LNCaP clone FGC (cell line): ENCODE data around the gene KCTD17.

Experiments
- DNase-seq: peaks from one replicate; pipeline ENCODE4 v3.0.0-alpha.2; 2011; ENCODE audit warnings: low read depth
- H3K4me3 ChIP-seq: 2 replicates; pipeline ENCODE4 v1.5.1; 2011; ENCODE audit warnings: mild to moderate bottlenecking, low read depth, low read length, control low read depth
- TF ChIP-seq, protein P1 (sequence below): IDR thresholded peaks from 2 replicates; pipeline ENCODE4 v1.5.1; 2012; ENCODE audit warnings: mild to moderate bottlenecking; ENCODE audit not compliant: control insufficient read depth, insufficient read depth; ENCODE audit errors: extremely low read depth

KCTD17 gene

DNA sequence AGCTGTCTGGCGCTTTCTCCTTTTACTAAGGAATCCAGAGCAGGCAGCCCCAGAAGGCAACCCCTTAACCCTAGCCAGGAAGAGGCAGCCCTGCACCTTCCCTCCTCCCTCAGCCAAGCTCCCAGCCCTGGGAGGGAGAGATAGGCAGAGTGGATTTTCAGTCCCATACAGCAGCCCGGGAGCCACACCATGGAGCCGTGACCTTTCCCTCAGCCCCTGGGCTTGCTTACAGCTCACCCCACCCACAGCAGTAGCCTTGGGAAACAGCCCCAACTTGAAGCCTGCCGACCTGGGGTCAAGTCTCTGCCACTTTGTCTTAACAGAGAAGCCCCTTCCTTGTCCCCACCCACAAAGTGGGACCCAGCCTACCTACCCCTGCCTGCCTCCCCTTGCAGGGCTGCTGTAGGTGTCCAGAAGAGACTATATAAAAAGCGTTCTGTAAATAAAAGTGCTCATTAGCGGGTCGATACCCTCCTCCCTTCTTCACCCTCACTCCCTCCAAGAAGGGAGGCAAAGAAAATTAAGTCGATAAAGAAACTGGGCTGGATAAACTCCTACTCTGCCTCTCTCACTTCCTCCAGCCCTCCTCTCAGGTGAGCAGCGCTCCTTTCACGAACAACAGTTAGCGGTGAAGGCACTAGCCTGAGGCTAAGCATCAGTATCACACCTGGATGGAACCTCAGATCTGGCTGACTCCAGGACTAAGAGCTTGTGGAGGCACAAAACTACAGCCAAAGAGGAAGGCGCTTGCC, 36.5 kb upstream of the KCTD17 start:
- DNase-seq, result no peak
- TF ChIP-seq, protein P1, sequence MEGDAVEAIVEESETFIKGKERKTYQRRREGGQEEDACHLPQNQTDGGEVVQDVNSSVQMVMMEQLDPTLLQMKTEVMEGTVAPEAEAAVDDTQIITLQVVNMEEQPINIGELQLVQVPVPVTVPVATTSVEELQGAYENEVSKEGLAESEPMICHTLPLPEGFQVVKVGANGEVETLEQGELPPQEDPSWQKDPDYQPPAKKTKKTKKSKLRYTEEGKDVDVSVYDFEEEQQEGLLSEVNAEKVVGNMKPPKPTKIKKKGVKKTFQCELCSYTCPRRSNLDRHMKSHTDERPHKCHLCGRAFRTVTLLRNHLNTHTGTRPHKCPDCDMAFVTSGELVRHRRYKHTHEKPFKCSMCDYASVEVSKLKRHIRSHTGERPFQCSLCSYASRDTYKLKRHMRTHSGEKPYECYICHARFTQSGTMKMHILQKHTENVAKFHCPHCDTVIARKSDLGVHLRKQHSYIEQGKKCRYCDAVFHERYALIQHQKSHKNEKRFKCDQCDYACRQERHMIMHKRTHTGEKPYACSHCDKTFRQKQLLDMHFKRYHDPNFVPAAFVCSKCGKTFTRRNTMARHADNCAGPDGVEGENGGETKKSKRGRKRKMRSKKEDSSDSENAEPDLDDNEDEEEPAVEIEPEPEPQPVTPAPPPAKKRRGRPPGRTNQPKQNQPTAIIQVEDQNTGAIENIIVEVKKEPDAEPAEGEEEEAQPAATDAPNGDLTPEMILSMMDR, result no peak

DNA sequence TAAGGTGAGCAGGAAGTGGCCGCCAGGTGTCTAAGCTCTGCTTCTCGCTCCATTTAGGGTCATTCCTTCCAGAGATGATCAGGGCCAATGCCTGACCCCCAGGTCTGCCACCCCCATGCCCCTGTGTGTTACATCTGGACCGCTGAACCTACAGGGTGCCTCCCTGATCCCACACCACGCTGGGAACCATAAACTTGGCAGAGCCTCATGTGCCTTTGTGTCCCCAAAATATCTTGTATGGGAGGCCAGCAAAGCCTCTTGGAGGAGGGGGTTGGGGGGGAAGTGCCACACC, 36.0 kb upstream of the KCTD17 start:
- no peak overlapping the region for H3K4me3 ChIP-seq
- no peak for DNase-seq
- TF ChIP-seq, protein P1, result no peak

More for the DNA sequence above, 36.5 kb upstream of the KCTD17 start:
- H3K4me3 ChIP-seq, result no peak overlapping the region

DNA sequence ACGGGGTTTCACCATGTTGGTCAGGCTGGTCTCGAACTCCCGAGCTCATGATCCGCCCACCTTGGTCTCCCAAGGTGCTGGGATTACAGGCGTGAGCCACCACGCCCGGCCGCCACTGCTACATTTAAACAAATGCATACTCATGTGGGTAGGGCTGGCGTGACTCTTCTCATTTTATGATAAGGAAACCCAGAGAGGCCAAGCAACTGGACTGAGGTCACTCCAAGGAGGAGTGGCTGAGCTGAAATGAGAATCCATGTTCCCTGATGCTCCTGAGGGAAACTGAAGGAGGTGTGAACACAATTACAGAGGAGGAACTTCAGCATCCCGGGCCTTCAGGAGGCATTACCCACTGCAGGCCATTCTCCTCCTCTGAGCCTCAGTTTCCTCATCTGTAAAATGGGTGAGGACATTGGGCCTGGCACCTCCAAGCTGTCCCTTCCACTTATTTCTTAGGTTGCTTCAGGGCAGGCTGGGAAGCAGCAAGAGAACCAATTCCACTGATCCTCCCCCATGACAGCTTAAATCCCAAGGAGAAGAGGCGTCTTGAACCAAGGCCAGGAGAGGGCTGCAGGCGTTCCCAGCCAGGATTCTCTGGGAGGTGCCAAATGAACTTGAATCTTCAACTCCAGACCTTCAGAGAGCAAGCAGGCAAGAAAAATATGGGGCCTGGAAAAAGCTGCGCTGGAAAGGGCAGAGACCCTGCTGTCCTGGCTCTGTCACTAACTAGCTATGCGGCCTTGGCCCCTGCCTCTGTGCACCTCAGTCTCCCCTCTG, 35.2 kb upstream of the KCTD17 start:
- H3K4me3 ChIP-seq, result no peak overlapping the region
- TF ChIP-seq, protein P1, result no peak
- DNase-seq, result no peak

DNA sequence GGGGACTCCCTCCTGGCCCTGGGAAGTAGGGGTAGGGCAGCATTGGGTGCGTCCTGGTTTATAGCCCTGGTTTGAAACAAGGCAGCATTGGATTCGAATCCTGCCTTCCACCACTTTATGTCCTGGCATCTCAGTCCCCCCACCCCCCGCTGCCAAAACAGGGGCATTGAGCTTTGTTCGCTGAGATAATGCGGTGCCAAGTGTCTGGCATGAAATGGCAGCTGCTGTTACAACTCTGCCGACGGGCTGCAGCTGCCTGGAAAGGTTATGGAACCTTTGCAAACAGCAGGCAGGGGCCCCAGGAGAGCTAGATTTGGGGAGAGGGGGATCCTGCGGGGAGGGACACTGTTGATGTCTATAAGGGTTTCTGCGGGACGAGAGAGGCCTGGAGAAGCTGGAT, 34.2 kb upstream of the KCTD17 start:
- no peak for DNase-seq
- TF ChIP-seq, protein P1, result no peak
- no peak overlapping the region for H3K4me3 ChIP-seq

DNA sequence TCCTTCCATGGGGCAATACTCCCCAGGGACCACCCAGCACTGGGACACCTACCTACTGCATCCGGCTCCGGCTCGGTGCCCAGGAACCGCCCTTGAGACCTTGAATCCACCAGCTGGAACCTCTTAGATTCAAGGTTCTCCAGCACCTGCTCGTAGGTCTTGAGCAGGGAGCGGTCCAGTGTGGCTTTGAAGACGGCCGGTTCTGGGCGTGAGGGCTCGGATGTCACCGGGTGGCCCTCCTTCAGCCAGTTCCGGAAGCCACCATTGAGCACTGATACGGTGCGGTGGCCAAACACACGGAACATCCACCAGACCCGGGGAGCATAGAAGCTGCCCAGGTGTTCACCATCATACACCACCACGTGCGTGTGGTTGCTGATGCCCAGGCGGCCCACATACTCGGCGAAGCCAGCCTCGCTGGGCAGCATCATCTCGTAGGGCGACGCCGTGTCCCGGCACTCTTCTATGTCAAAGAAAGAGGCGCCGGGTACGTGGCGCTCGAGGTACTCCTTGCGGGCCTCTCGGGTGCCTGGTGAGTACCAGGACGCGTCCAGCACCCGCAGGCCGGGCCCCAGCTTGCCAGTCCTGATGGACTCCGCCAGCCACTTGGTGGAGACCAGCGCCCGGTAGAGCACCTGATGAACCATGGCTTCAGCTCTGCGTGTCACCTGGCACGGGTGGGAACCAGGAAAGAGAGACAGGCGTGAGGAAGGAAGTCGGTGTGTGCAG, 33.3 kb upstream of the KCTD17 start:
- peak overlapping the region; percentile 75 for H3K4me3 ChIP-seq
- TF ChIP-seq, protein P1, result no peak
- DNase-seq, result no peak

DNA sequence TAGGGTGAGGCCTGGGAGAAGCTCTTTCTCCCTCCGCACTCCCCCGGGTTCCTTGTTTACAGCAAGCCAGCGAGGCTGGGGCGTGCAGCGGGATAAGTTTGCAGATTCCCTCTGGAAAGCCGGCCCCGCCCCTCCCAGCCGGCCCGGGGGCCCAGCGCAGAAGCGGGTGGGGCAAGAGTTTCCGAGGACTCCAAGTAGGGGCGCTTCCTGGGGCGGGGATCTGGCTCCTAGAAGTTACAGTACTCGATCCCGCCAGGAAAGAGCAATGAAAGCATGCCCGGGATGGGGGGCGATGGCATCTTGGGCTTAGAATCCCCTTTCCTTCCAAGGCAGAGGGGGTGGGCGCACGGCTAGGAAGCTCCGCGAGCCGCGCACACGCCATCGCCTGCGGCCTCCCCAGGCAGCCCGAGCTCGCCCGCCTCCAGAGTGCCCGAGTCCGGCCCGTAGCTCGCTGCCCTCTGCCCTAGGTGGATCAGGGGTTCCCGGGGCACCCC, 32.7 kb upstream of the KCTD17 start:
- H3K4me3 ChIP-seq, result peak overlapping the region; percentile 75
- DNase-seq, result no peak
- TF ChIP-seq, protein P1, result no peak
